Daoy (cell line): ENCODE results near the gene ESYT1. TPM values are rescaled to one million over a fixed set of nuclear protein-coding genes. Genes with fewer than 3 reads are reported as not detected.

Experiments used
- DNase-seq: peaks from one replicate; pipeline ENCODE4 v3.0.0-alpha.2; 2015; ENCODE audit warnings: low read depth
- total RNA-seq: library from RNA; depleted of rRNA; stranded (reverse); fragments of >200 nt; shearing (Covaris generic); gene quantifications from 2 replicates; pipeline ENCODE4 v1.2.3, GENCODE V29; 2014; rRNA removed

The ESYT1 gene
- total RNA-seq, 1 experiment from 2014 or later = 69.6 TPM

DNA sequence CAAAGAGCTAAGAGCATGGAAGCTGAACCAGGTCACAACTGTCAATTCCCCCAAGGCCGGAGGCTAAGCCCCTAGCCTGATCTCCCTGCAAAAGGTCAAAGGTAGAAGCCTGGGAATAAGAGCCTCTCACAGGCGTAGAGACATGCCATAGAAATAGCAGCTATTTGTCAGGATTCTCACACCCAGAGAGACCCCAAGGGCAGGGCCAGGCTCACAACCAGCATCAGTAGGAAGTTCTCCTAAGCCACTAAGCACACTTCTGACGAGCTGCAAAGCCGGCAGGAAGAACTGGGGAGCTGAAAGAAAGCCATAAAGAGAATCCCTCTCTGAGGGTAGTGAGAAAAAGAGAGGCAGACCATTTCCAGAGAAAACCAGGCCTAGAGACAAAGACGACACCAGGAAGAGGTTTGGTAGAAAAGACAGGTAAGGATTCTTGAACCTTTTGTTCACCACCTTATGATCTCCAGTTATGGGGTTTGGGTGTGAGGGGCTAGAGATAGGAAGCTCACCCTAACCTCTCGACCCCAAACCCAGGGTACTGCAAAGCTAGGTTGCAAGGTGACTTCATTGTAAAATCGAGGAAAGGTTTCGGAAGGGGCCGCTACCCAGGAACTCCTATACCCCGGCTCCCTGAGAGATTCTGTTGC, 60.2 kb downstream of the ESYT1 start:
- no peak for DNase-seq

- DNase-seq = no peak
These were observed 60.7 kb downstream of the ESYT1 start for GRCh38 chr12:56188778-56189098.

GRCh38 chr12:56189099-56189917, 61.2 kb downstream of the ESYT1 start, which contains the start of gene SMARCC2:
Gene SMARCC2, minus strand, starts transcription at chr12:56189483. Its CDS starts 22 bp downstream, at chr12:56189461.
- peak; percentile 93 for DNase-seq

- peak; percentile 94 for DNase-seq
These were observed 62.0 kb downstream of the ESYT1 start for GRCh38 chr12:56189918-56190694.

- no peak for DNase-seq
These were observed 62.7 kb downstream of the ESYT1 start for GRCh38 chr12:56190695-56191155.

DNA sequence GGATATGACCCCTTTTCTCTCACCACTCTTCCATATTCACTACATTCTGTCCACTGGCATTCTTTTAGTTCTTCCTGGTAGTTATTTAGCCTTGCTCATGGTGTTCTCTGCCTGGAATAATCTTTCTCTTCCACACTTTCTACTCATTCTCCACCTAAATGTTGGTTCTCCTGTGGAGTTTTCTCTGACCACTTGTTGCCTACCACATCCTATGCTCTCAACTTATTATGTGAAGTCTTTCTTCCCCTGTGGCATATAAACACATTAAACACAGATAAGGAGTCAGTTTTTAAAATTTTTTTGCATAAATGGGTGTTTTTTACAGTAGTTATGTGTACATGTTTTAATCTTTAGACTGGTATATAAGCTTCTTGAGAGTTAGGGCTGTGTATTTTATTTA, 64.5 kb downstream of the ESYT1 start:
- no peak for DNase-seq

GRCh38 chr12:56193025-56193578, 65.0 kb downstream of the ESYT1 start:
- peak; percentile 78 for DNase-seq

Other genes starting within 250 kb of the ESYT1 start
- gene PYM1, start 200.4 kb upstream of the ESYT1 start, total RNA-seq = 49.1 and 59.7 TPM in 2 replicates
- gene DGKA, start 197.1 kb upstream of the ESYT1 start, total RNA-seq = 14.5 and 58.4 TPM in 2 replicates
- gene PMEL, start 162.2 kb upstream of the ESYT1 start, total RNA-seq = 0.06 and 0.12 TPM in 2 replicates
- gene CDK2, start 161.4 kb upstream of the ESYT1 start, total RNA-seq = 57.5 and 58.0 TPM in 2 replicates
- gene RAB5B, start 154.2 kb upstream of the ESYT1 start, total RNA-seq = 22.7 and 31.7 TPM in 2 replicates
- gene SUOX, start 131.0 kb upstream of the ESYT1 start, total RNA-seq = 13.1 and 13.3 TPM in 2 replicates
- gene IKZF4, start 107.2 kb upstream of the ESYT1 start, total RNA-seq = 0.12 and 0.40 TPM in 2 replicates
- 1,984 and 2,181 TPM in 2 replicates for gene RPS26, start 86.3 kb upstream of the ESYT1 start, total RNA-seq
- gene ERBB3, start 48.1 kb upstream of the ESYT1 start, total RNA-seq = 0.63 TPM in 1 of 2 replicates, not detected in the other
- 384 and 456 TPM in 2 replicates for gene PA2G4, start 23.7 kb upstream of the ESYT1 start, total RNA-seq
- 4,200 and 4,689 TPM in 2 replicates for gene RPL41, start 11.6 kb upstream of the ESYT1 start, total RNA-seq
- gene ZC3H10, start 10.0 kb upstream of the ESYT1 start, total RNA-seq = 2.5 and 3.5 TPM in 2 replicates
- 148 and 156 TPM in 2 replicates for gene MYL6B, start 24.3 kb downstream of the ESYT1 start, total RNA-seq
- 2,203 and 2,674 TPM in 2 replicates for gene MYL6, start 30.1 kb downstream of the ESYT1 start, total RNA-seq
- gene SMARCC2, start 61.2 kb downstream of the ESYT1 start, total RNA-seq = 25.6 and 26.1 TPM in 2 replicates
- gene RNF41, start 93.7 kb downstream of the ESYT1 start, total RNA-seq = 48.1 and 52.3 TPM in 2 replicates
- gene NABP2, start 96.1 kb downstream of the ESYT1 start, total RNA-seq = 77.9 and 78.2 TPM in 2 replicates
- 0.11 TPM in 1 of 2 replicates, not detected in the other for gene SLC39A5, start 101.8 kb downstream of the ESYT1 start, total RNA-seq
- gene ANKRD52, start 130.1 kb downstream of the ESYT1 start, total RNA-seq = 9.1 and 9.5 TPM in 2 replicates
- 13.4 and 23.1 TPM in 2 replicates for gene COQ10A, start 138.7 kb downstream of the ESYT1 start, total RNA-seq
- 95.8 and 112 TPM in 2 replicates for gene CS, start 172.1 kb downstream of the ESYT1 start, total RNA-seq
- gene CNPY2, start 187.7 kb downstream of the ESYT1 start, total RNA-seq = 136 and 177 TPM in 2 replicates
- 18.3 and 19.9 TPM in 2 replicates for gene PAN2, start 205.7 kb downstream of the ESYT1 start, total RNA-seq
- 1.1 TPM in 1 of 2 replicates, not detected in the other for gene IL23A, start 210.6 kb downstream of the ESYT1 start, total RNA-seq
- gene STAT2, start 231.8 kb downstream of the ESYT1 start, total RNA-seq = 41.4 and 47.1 TPM in 2 replicates
- gene APOF, start 234.6 kb downstream of the ESYT1 start, total RNA-seq = 0.40 TPM in 1 of 2 replicates, not detected in the other